ENCODE measurements around the gene HDAC4. TPM values are rescaled to one million over a fixed set of nuclear protein-coding genes. Genes with fewer than 3 reads are reported as not detected.

The HDAC4 gene
- total and polyA plus RNA-seq, 2 donors = 24.4 to 29.5 TPM

GRCh38 chr2:239266779-239267287 is 134.0 kb downstream of the HDAC4 start:
- Histone ChIP-seq H3K4me3 (ENCODE audit: low read depth, low read length) (no peak overlapping the region), H3K36me3 (ENCODE audit: insufficient read depth) (no peaks in the 10 kb centered on the region), H3K4me1 (ENCODE audit: insufficient read depth) (peaks cover 6% of the 10 kb centered on the region), H3K27ac (ENCODE audit: low read depth) (peak overlapping the region; percentile 54)
- 84% methylated on average over 10 of the region's 10 CpGs for WGBS
- no peak for DNase-seq (ENCODE audit: extremely low spot score)

GRCh38 chr2:239266434-239266766 is 134.4 kb downstream of the HDAC4 start:
- Histone ChIP-seq H3K4me1 (ENCODE audit: insufficient read depth) (peaks cover 6% of the 10 kb centered on the region), H3K36me3 (ENCODE audit: insufficient read depth) (no peaks in the 10 kb centered on the region), H3K4me3 (ENCODE audit: low read depth, low read length) (no peak overlapping the region), H3K27ac (ENCODE audit: low read depth) (no peak overlapping the region)
- WGBS = 92% methylated on average over 4 of the region's 4 CpGs
- DNase-seq (ENCODE audit: extremely low spot score) = no peak

GRCh38 chr2:239265681-239266433 is 135.0 kb downstream of the HDAC4 start:
- Histone ChIP-seq H3K4me1 (ENCODE audit: insufficient read depth) (peaks cover 6% of the 10 kb centered on the region), H3K36me3 (ENCODE audit: insufficient read depth) (no peaks in the 10 kb centered on the region), H3K27ac (ENCODE audit: low read depth) (no peak overlapping the region), H3K4me3 (ENCODE audit: low read depth, low read length) (no peak overlapping the region)
- no peak for DNase-seq (ENCODE audit: extremely low spot score)
- WGBS = 87% methylated on average over 14 of the region's 14 CpGs

GRCh38 chr2:239264838-239265651 is 135.8 kb downstream of the HDAC4 start:
- no peak for DNase-seq (ENCODE audit: extremely low spot score)
- WGBS = 40% methylated on average over 11 of the region's 11 CpGs
- H3K36me3 ChIP-seq (ENCODE audit: insufficient read depth) = no peaks in the 10 kb centered on the region
- H3K4me3 ChIP-seq (ENCODE audit: low read depth, low read length) = no peak overlapping the region
- peaks cover 6% of the 10 kb centered on the region for H3K4me1 ChIP-seq (ENCODE audit: insufficient read depth)
- H3K27ac ChIP-seq (ENCODE audit: low read depth) = peak overlapping the region; percentile 52

- Histone ChIP-seq H3K4me1 (ENCODE audit: insufficient read depth) (peaks cover 6% of the 10 kb centered on the region), H3K4me3 (ENCODE audit: low read depth, low read length) (no peak overlapping the region), H3K36me3 (ENCODE audit: insufficient read depth) (no peaks in the 10 kb centered on the region), H3K27ac (ENCODE audit: low read depth) (no peak overlapping the region)
- WGBS = 38% methylated on average over 9 of the region's 9 CpGs
- no peak for DNase-seq (ENCODE audit: extremely low spot score)
Observed at GRCh38 chr2:239264492-239264837, 136.4 kb downstream of the HDAC4 start.

- no peak for DNase-seq (ENCODE audit: extremely low spot score)
- Histone ChIP-seq H3K36me3 (ENCODE audit: insufficient read depth) (no peaks in the 10 kb centered on the region), H3K27ac (ENCODE audit: low read depth) (no peak overlapping the region), H3K4me1 (ENCODE audit: insufficient read depth) (peaks cover 6% of the 10 kb centered on the region), H3K4me3 (ENCODE audit: low read depth, low read length) (no peak overlapping the region)
- WGBS = 57% methylated on average over 28 of the region's 28 CpGs
Observed at GRCh38 chr2:239263669-239264491, 136.9 kb downstream of the HDAC4 start.

- WGBS = 90% methylated on average over 14 of the region's 14 CpGs
- H3K27ac ChIP-seq (ENCODE audit: low read depth) = no peak overlapping the region
- H3K4me1 ChIP-seq (ENCODE audit: insufficient read depth) = peaks cover 6% of the 10 kb centered on the region
- no peak overlapping the region for H3K4me3 ChIP-seq (ENCODE audit: low read depth, low read length)
- H3K36me3 ChIP-seq (ENCODE audit: insufficient read depth) = no peaks in the 10 kb centered on the region
- no peak for DNase-seq (ENCODE audit: extremely low spot score)
Observed at GRCh38 chr2:239263231-239263630, 137.6 kb downstream of the HDAC4 start.

- Histone ChIP-seq H3K36me3 (ENCODE audit: insufficient read depth) (no peaks in the 10 kb centered on the region), H3K27ac (ENCODE audit: low read depth) (no peak overlapping the region), H3K4me3 (ENCODE audit: low read depth, low read length) (no peak overlapping the region), H3K4me1 (ENCODE audit: insufficient read depth) (peaks cover 6% of the 10 kb centered on the region)
- WGBS = 93% methylated on average over 23 of the region's 23 CpGs
- no peak for DNase-seq (ENCODE audit: extremely low spot score)
Observed at GRCh38 chr2:239262484-239263230, 138.2 kb downstream of the HDAC4 start.

- Histone ChIP-seq H3K27ac (ENCODE audit: low read depth) (no peak overlapping the region), H3K4me3 (ENCODE audit: low read depth, low read length) (no peak overlapping the region), H3K4me1 (ENCODE audit: insufficient read depth) (peaks cover 4% of the 10 kb centered on the region), H3K36me3 (ENCODE audit: insufficient read depth) (no peaks in the 10 kb centered on the region)
- DNase-seq (ENCODE audit: extremely low spot score) = no peak
- 87% methylated on average over 22 of the region's 22 CpGs for WGBS
Observed at GRCh38 chr2:239261796-239262483, 138.9 kb downstream of the HDAC4 start.

GRCh38 chr2:239261356-239261755 is 139.5 kb downstream of the HDAC4 start:
- H3K4me3 ChIP-seq (ENCODE audit: low read depth, low read length) = no peak overlapping the region
- H3K4me1 ChIP-seq (ENCODE audit: insufficient read depth) = peaks cover 4% of the 10 kb centered on the region
- H3K27ac ChIP-seq (ENCODE audit: low read depth) = no peak overlapping the region
- H3K36me3 ChIP-seq (ENCODE audit: insufficient read depth) = no peaks in the 10 kb centered on the region
- 89% methylated on average over 8 of the region's 8 CpGs for WGBS
- no peak for DNase-seq (ENCODE audit: extremely low spot score)

GRCh38 chr2:239260546-239261327 is 140.1 kb downstream of the HDAC4 start:
- Histone ChIP-seq H3K4me3 (ENCODE audit: low read depth, low read length) (no peak overlapping the region), H3K27ac (ENCODE audit: low read depth) (no peak overlapping the region), H3K36me3 (ENCODE audit: insufficient read depth) (no peaks in the 10 kb centered on the region), H3K4me1 (ENCODE audit: insufficient read depth) (peaks cover 4% of the 10 kb centered on the region)
- WGBS = 94% methylated on average over 21 of the region's 21 CpGs
- DNase-seq (ENCODE audit: extremely low spot score) = no peak

Measured in urinary bladder (tissue), 4 donors.